ENCODE measurements around the gene MARCHF5.

MARCHF5 gene

GRCh38 chr10:92268748-92269147 lies 22.2 kb upstream of the MARCHF5 start:
- Histone ChIP-seq H3K9me3 (ENCODE audit: insufficient read depth, low read length, severe bottlenecking) (no peaks in the 10 kb centered on the region), H2AFZ (ENCODE audit: low read depth, low read length) (no peak overlapping the region), H3K4me3 (ENCODE audit: low read depth in 1 of 2, low read length in 2 of 2) (no peak overlapping the region), H3K9ac (ENCODE audit: low read depth, low read length) (no peak overlapping the region), H3K79me2 (ENCODE audit: insufficient read depth, low read length) (no peaks in the 10 kb centered on the region), H3K27me3 (ENCODE audit: insufficient read depth, low read length, poor library complexity) (no peaks in the 10 kb centered on the region), H4K20me1 (ENCODE audit: insufficient read depth, low read length) (no peaks in the 10 kb centered on the region), H3K4me2 (ENCODE audit: insufficient read depth, low read length) (no peak overlapping the region), H3K27ac (ENCODE audit: low read length) (no peak overlapping the region), H3K36me3 (ENCODE audit: insufficient read depth, low read length) (no peaks in the 10 kb centered on the region), H3K4me1 (ENCODE audit: insufficient read depth, low read length) (no peaks in the 10 kb centered on the region)
- DNase-seq = no peak
- no peak for ATAC-seq (ENCODE audit: insufficient read depth, low read depth)
- TF ChIP-seq EZH2 (IDR thresholded peaks at IDR 0.05; ENCODE audit: borderline replicate concordance, low read depth, low read length, severe bottlenecking) = no peak
- TF ChIP-seq CTCF (IDR thresholded peaks at IDR 0.05; ENCODE audit: borderline replicate concordance, extremely low read depth, low read length, poor library complexity, severe bottlenecking) = no peak

- Histone ChIP-seq H3K4me3 (ENCODE audit: low read depth in 1 of 2, low read length in 2 of 2) (no peak overlapping the region), H4K20me1 (ENCODE audit: insufficient read depth, low read length) (no peaks in the 10 kb centered on the region), H3K4me1 (ENCODE audit: insufficient read depth, low read length) (no peaks in the 10 kb centered on the region), H3K79me2 (ENCODE audit: insufficient read depth, low read length) (no peaks in the 10 kb centered on the region), H3K9ac (ENCODE audit: low read depth, low read length) (no peak overlapping the region), H3K27ac (ENCODE audit: low read length) (no peak overlapping the region), H3K27me3 (ENCODE audit: insufficient read depth, low read length, poor library complexity) (no peaks in the 10 kb centered on the region), H3K9me3 (ENCODE audit: insufficient read depth, low read length, severe bottlenecking) (no peaks in the 10 kb centered on the region), H3K36me3 (ENCODE audit: insufficient read depth, low read length) (no peaks in the 10 kb centered on the region), H2AFZ (ENCODE audit: low read depth, low read length) (no peak overlapping the region), H3K4me2 (ENCODE audit: insufficient read depth, low read length) (no peak overlapping the region)
- DNase-seq (no peak), ATAC-seq (ENCODE audit: insufficient read depth, low read depth) (no peak)
- no peak for TF ChIP-seq CTCF (IDR thresholded peaks at IDR 0.05; ENCODE audit: borderline replicate concordance, extremely low read depth, low read length, poor library complexity, severe bottlenecking)
- no peak for TF ChIP-seq EZH2 (IDR thresholded peaks at IDR 0.05; ENCODE audit: borderline replicate concordance, low read depth, low read length, severe bottlenecking)
Measured at GRCh38 chr10:92274071-92274470, 16.9 kb upstream of the MARCHF5 start.

- Histone ChIP-seq H3K4me2 (ENCODE audit: insufficient read depth, low read length) (no peak overlapping the region), H2AFZ (ENCODE audit: low read depth, low read length) (no peak overlapping the region), H4K20me1 (ENCODE audit: insufficient read depth, low read length) (no peaks in the 10 kb centered on the region), H3K36me3 (ENCODE audit: insufficient read depth, low read length) (no peaks in the 10 kb centered on the region), H3K4me3 (ENCODE audit: low read depth in 1 of 2, low read length in 2 of 2) (no peak overlapping the region), H3K27ac (ENCODE audit: low read length) (no peak overlapping the region), H3K27me3 (ENCODE audit: insufficient read depth, low read length, poor library complexity) (no peaks in the 10 kb centered on the region), H3K4me1 (ENCODE audit: insufficient read depth, low read length) (no peaks in the 10 kb centered on the region), H3K79me2 (ENCODE audit: insufficient read depth, low read length) (no peaks in the 10 kb centered on the region), H3K9ac (ENCODE audit: low read depth, low read length) (no peak overlapping the region), H3K9me3 (ENCODE audit: insufficient read depth, low read length, severe bottlenecking) (no peaks in the 10 kb centered on the region)
- no peak for TF ChIP-seq CTCF (IDR thresholded peaks at IDR 0.05; ENCODE audit: borderline replicate concordance, extremely low read depth, low read length, poor library complexity, severe bottlenecking)
- no peak for TF ChIP-seq EZH2 (IDR thresholded peaks at IDR 0.05; ENCODE audit: borderline replicate concordance, low read depth, low read length, severe bottlenecking)
- no peak for DNase-seq
- ATAC-seq (ENCODE audit: insufficient read depth, low read depth) = no peak
Measured at GRCh38 chr10:92278996-92279696, 11.8 kb upstream of the MARCHF5 start.

All from DND-41 (cell line).